ENCODE results near the gene TNFRSF8. TPM values are rescaled to one million over a fixed set of nuclear protein-coding genes. Genes with fewer than 3 reads are reported as not detected.

Gene TNFRSF8
- total and polyA plus RNA-seq, 2 of the 13 experiments (the other 11 are each of a cell fraction or from before 2014, with no cell fraction given): not detected

- WGBS (ENCODE audit: low lambda C conversion rate): 22% methylated on average over 3 of the region's 6 CpGs
- in situ Hi-C loops (cut with HindIII; ENCODE audit: extremely low pct_ligation_motif_present, low pct_unique_long_range_greater_than_20kb): no loop called here
- Histone ChIP-seq H3K9me3 (ENCODE audit: low read length) (no peaks in the 10 kb centered on the region), H2AFZ (ENCODE audit: low read length) (no peak overlapping the region), H3K27me3 (ENCODE audit: control insufficient read depth in 1 of 2, insufficient read depth in 2 of 2, low read length in 2 of 2) (peaks cover 2 to 5% of the 10 kb centered on the region in 2 experiments; a peak in 2 of 5 replicates), H4K20me1 (ENCODE audit: insufficient read depth, low read length) (no peaks in the 10 kb centered on the region), H3K4me2 (ENCODE audit: low read depth, low read length) (no peak overlapping the region), H3K9ac (ENCODE audit: insufficient read depth, low read depth, low read length) (no peak overlapping the region), H3K4me1 (ENCODE audit: insufficient read depth, low read length) (no peaks in the 10 kb centered on the region), H3K27ac (ENCODE audit: extremely low read length, insufficient read depth, low read length) (no peak overlapping the region), H3K79me2 (ENCODE audit: insufficient read depth, low read length) (no peaks in the 10 kb centered on the region), H3K36me3 (replicated peaks in 1 of 2; ENCODE audit: control insufficient read depth in 1 of 2, insufficient read depth in 2 of 2, low read length in 2 of 2) (no peaks in the 10 kb centered on the region), H3K4me3 (replicated peaks in 1 of 3; ENCODE audit: insufficient read depth in 1 of 3, low read depth in 2 of 3, low read length in 3 of 3) (no peak overlapping the region)
- no peak for DNase-seq (ENCODE audit: low spot score)
- POLR2A ChIA-PET: no interaction called here
- no TSS peak for BruUV-seq (replicated peaks)
- TF ChIP-seq TBX2 (CRISPR knock-in tag; IDR thresholded peaks at IDR 0.05; ENCODE audit: borderline replicate concordance) (no peak), ZNF557 (CRISPR knock-in tag; IDR thresholded peaks at IDR 0.05) (no peak), ZNF800 (CRISPR knock-in tag; IDR thresholded peaks at IDR 0.05) (no peak)
- no peak for ATAC-seq
- intact Hi-C loops (cut with micrococcal nuclease; ENCODE audit: unreplicated experiment): no loop called here
- CTCF ChIA-PET (ENCODE audit: low intra/inter-chr PET ratio, low total read pairs): no interaction called here
- FAIRE-seq: no peak
These were observed 25.5 kb downstream of the TNFRSF8 start for GRCh38 chr1:12088607-12089006.

GRCh38 chr1:12090326-12090725, 27.2 kb downstream of the TNFRSF8 start:
- H3K9me3 ChIP-seq (ENCODE audit: low read length): no peaks in the 10 kb centered on the region
- ATAC-seq: no peak
- H2AFZ ChIP-seq (ENCODE audit: low read length): no peak overlapping the region
- WGBS (ENCODE audit: low lambda C conversion rate): 17% methylated on average over 3 of the region's 3 CpGs
- H3K4me1 ChIP-seq (ENCODE audit: insufficient read depth, low read length): no peaks in the 10 kb centered on the region
- CTCF ChIA-PET (ENCODE audit: low intra/inter-chr PET ratio, low total read pairs): no interaction called here
- FAIRE-seq: no peak
- no TSS peak for BruUV-seq (replicated peaks)
- H3K79me2 ChIP-seq (ENCODE audit: insufficient read depth, low read length): no peaks in the 10 kb centered on the region
- no peaks in the 10 kb centered on the region for H4K20me1 ChIP-seq (ENCODE audit: insufficient read depth, low read length)
- DNase-seq (ENCODE audit: low spot score): no peak
- H3K36me3 ChIP-seq (replicated peaks in 1 of 2; ENCODE audit: control insufficient read depth in 1 of 2, insufficient read depth in 2 of 2, low read length in 2 of 2): no peaks in the 10 kb centered on the region
- no peak for TF ChIP-seq SP5 (CRISPR knock-in tag; IDR thresholded peaks at IDR 0.05; ENCODE audit: borderline replicate concordance, low read depth)
- no peak for TF ChIP-seq ZFP36L1 (CRISPR knock-in tag; IDR thresholded peaks at IDR 0.05)
- TF ChIP-seq CBFB (CRISPR knock-in tag; IDR thresholded peaks at IDR 0.05): no peak
- TF ChIP-seq TMF1 (CRISPR knock-in tag; IDR thresholded peaks at IDR 0.05; ENCODE audit: low read depth): no peak
- TF ChIP-seq ZNF619 (CRISPR knock-in tag; IDR thresholded peaks at IDR 0.05): no peak
- no peak for TF ChIP-seq ZFP90 (CRISPR knock-in tag; IDR thresholded peaks at IDR 0.05; ENCODE audit: borderline replicate concordance)
- no peak for TF ChIP-seq TCF7L2 (IDR thresholded peaks at IDR 0.05; ENCODE audit: low read depth, low read length)
- no peak for TF ChIP-seq RARG (CRISPR knock-in tag; IDR thresholded peaks at IDR 0.05; ENCODE audit: low read depth)
- TF ChIP-seq PHF8 (CRISPR knock-in tag; IDR thresholded peaks at IDR 0.05): no peak
- no peak for TF ChIP-seq ZBTB26 (CRISPR knock-in tag; IDR thresholded peaks at IDR 0.05; ENCODE audit: borderline replicate concordance)
- TF ChIP-seq ZNF460 (CRISPR knock-in tag; IDR thresholded peaks at IDR 0.05; ENCODE audit: borderline replicate concordance): no peak
- no peak for TF ChIP-seq SIN3B (IDR thresholded peaks at IDR 0.05; ENCODE audit: low read length)
- TF ChIP-seq HNRNPH1 (optimal IDR thresholded peaks at IDR 0.05; ENCODE audit: low read depth, low read length): no peak
- no peak for TF ChIP-seq FOSL2 (CRISPR knock-in tag; IDR thresholded peaks at IDR 0.05)
- H3K27me3 ChIP-seq (ENCODE audit: control insufficient read depth in 1 of 2, insufficient read depth in 2 of 2, low read length in 2 of 2): no peaks in the 10 kb centered on the region; a peak in 2 of 5 replicates
- H3K4me2 ChIP-seq (ENCODE audit: low read depth, low read length): no peak overlapping the region
- in situ Hi-C loops (cut with HindIII; ENCODE audit: extremely low pct_ligation_motif_present, low pct_unique_long_range_greater_than_20kb): no loop called here
- no peak overlapping the region for H3K27ac ChIP-seq (ENCODE audit: extremely low read length, insufficient read depth, low read length)
- intact Hi-C loops (cut with micrococcal nuclease; ENCODE audit: unreplicated experiment): no loop called here
- POLR2A ChIA-PET: no interaction called here
- H3K4me3 ChIP-seq (replicated peaks in 1 of 3; ENCODE audit: insufficient read depth in 1 of 3, low read depth in 2 of 3, low read length in 3 of 3): no peak overlapping the region
- H3K9ac ChIP-seq (ENCODE audit: insufficient read depth, low read depth, low read length): no peak overlapping the region
